MM.1S (cell line): ENCODE data around the gene WDR1.
A peak's percentile ranks its signal among the peaks of the same experiment; 100 is the strongest.

Source experiments
- EZH2 ChIP-seq: fragments of 300-600 bp; sonication (generic); optimal IDR thresholded peaks from 2 replicates; pipeline ENCODE3; 2017; ENCODE audit warnings: low read depth, mild to moderate bottlenecking, antibody characterized with exemption, low read length, mixed read lengths
- EZH2phosphoT487 ChIP-seq: fragments of 300-600 bp; sonication (generic); IDR thresholded peaks from 2 replicates; pipeline ENCODE4 v1.6.1; 2018; ENCODE audit warnings: antibody characterized with exemption, low read length
- TF ChIP-seq, protein P1 (sequence below): fragments of 300-600 bp; sonication (generic); IDR thresholded peaks from 2 replicates; pipeline ENCODE4 v1.5.1; 2016; ENCODE audit warnings: antibody characterized with exemption, low read length, mixed read lengths

DNA sequence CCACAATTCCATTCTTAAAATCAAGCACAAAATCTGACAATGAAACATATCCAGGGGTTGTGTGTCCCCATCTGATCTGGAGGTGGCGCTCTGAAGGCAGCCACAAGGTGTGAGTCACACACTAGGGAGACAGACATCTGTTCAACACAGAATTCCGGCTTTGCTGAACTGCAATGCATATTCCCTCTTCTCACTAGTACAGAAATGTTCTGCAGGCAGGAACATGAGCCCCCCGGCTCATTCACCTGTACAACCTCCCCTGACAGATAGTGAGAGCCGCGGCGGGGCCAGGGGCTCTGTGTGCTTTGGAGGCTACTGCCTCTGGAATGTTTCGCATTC is 41.9 kb downstream of the WDR1 start:
- TF ChIP-seq, protein P1, sequence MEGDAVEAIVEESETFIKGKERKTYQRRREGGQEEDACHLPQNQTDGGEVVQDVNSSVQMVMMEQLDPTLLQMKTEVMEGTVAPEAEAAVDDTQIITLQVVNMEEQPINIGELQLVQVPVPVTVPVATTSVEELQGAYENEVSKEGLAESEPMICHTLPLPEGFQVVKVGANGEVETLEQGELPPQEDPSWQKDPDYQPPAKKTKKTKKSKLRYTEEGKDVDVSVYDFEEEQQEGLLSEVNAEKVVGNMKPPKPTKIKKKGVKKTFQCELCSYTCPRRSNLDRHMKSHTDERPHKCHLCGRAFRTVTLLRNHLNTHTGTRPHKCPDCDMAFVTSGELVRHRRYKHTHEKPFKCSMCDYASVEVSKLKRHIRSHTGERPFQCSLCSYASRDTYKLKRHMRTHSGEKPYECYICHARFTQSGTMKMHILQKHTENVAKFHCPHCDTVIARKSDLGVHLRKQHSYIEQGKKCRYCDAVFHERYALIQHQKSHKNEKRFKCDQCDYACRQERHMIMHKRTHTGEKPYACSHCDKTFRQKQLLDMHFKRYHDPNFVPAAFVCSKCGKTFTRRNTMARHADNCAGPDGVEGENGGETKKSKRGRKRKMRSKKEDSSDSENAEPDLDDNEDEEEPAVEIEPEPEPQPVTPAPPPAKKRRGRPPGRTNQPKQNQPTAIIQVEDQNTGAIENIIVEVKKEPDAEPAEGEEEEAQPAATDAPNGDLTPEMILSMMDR = peak; percentile 29
- TF ChIP-seq EZH2phosphoT487 (no peak), EZH2 (no peak)
